SJSA1 (cell line): ENCODE data around the gene AAR2. TPM values are rescaled to one million over a fixed set of nuclear protein-coding genes. Genes with fewer than 3 reads are reported as not detected.
A peak's percentile ranks its signal among the peaks of the same experiment; 100 is the strongest.

ENCODE experiments used
- DNase-seq, 2 experiments: peaks; one replicate each; pipeline ENCODE4 v3.0.0-alpha.2; 2015 to 2020; ENCODE audit warnings: low spot score in 2 of 2, low read depth in 1 of 2
- H3K27ac ChIP-seq: fragments of 250-450 bp; sonication (Bioruptor Pico); 2 replicates; pipeline ENCODE4 v1.5.1; 2020; ENCODE audit warnings: mild to moderate bottlenecking, moderate library complexity
- H3K27me3 ChIP-seq: fragments of 250-450 bp; sonication (Bioruptor Pico); replicated peaks from 2 replicates; pipeline ENCODE4 v1.5.1; 2020; ENCODE audit warnings: mild to moderate bottlenecking, moderate library complexity
- H3K36me3 ChIP-seq: fragments of 250-450 bp; sonication (Bioruptor Pico); 2 replicates; pipeline ENCODE4 v1.5.1; 2020; ENCODE audit warnings: mild to moderate bottlenecking
- H3K4me1 ChIP-seq: fragments of 250-450 bp; sonication (Bioruptor Pico); replicated peaks from 2 replicates; pipeline ENCODE4 v1.6.1; 2021; ENCODE audit warnings: mild to moderate bottlenecking
- H3K4me3 ChIP-seq: fragments of 250-450 bp; sonication (Bioruptor Pico); 2 replicates; pipeline ENCODE4 v1.5.1; 2020; ENCODE audit warnings: mild to moderate bottlenecking
- H3K9me3 ChIP-seq: fragments of 250-450 bp; sonication (Bioruptor Pico); replicated peaks from 2 replicates; pipeline ENCODE4 v1.5.1; 2020; ENCODE audit warnings: mild to moderate bottlenecking
- total RNA-seq: library from RNA; depleted of rRNA; stranded (reverse); fragments of >200 nt; shearing (Covaris generic); gene quantifications from 2 replicates; pipeline ENCODE4 v1.2.3, GENCODE V29; 2014; rRNA removed

Gene AAR2
- total RNA-seq, 1 experiment from 2014 or later = 32.0 TPM

- Histone ChIP-seq H3K4me1 (no peaks in the 10 kb centered on the region), H3K27ac (no peak overlapping the region), H3K27me3 (peaks cover 62% of the 10 kb centered on the region), H3K36me3 (no peaks in the 10 kb centered on the region), H3K4me3 (no peak overlapping the region), H3K9me3 (no peaks in the 10 kb centered on the region)
- peak in 1 of 2 experiments; percentile 14 for DNase-seq
These were observed 61.4 kb downstream of the AAR2 start for GRCh38 chr20:36297656-36298055.

- H3K27me3 ChIP-seq = peaks cover 64% of the 10 kb centered on the region
- H3K9me3 ChIP-seq = no peaks in the 10 kb centered on the region
- H3K4me1 ChIP-seq = no peaks in the 10 kb centered on the region
- peak in 1 of 2 experiments; percentile 18 for DNase-seq
- no peaks in the 10 kb centered on the region for H3K36me3 ChIP-seq
- no peak overlapping the region for H3K4me3 ChIP-seq
- no peak overlapping the region for H3K27ac ChIP-seq
These were observed 61.8 kb downstream of the AAR2 start for GRCh38 chr20:36298061-36298460.

GRCh38 chr20:36298795-36299339 is 62.6 kb downstream of the AAR2 start:
- Histone ChIP-seq H3K27ac (no peak overlapping the region), H3K4me1 (no peaks in the 10 kb centered on the region), H3K9me3 (no peaks in the 10 kb centered on the region), H3K27me3 (peaks cover 72% of the 10 kb centered on the region), H3K36me3 (no peaks in the 10 kb centered on the region), H3K4me3 (no peak overlapping the region)
- DNase-seq = peak in 1 of 2 experiments; percentile 33

- Histone ChIP-seq H3K9me3 (no peaks in the 10 kb centered on the region), H3K36me3 (no peaks in the 10 kb centered on the region), H3K27me3 (peaks cover 78% of the 10 kb centered on the region), H3K4me3 (no peak overlapping the region), H3K4me1 (no peaks in the 10 kb centered on the region), H3K27ac (no peak overlapping the region)
- no peak for DNase-seq
These were observed 63.2 kb downstream of the AAR2 start for GRCh38 chr20:36299459-36299858.

GRCh38 chr20:36301359-36302119 is 65.3 kb downstream of the AAR2 start:
- Histone ChIP-seq H3K4me3 (no peak overlapping the region), H3K9me3 (no peaks in the 10 kb centered on the region), H3K27me3 (peaks cover 81% of the 10 kb centered on the region), H3K27ac (no peak overlapping the region), H3K4me1 (no peaks in the 10 kb centered on the region), H3K36me3 (no peaks in the 10 kb centered on the region)
- peak in 1 of 2 experiments; percentile 24 for DNase-seq

- H3K27ac ChIP-seq = no peak overlapping the region
- H3K4me3 ChIP-seq = no peak overlapping the region
- H3K4me1 ChIP-seq = no peaks in the 10 kb centered on the region
- no peaks in the 10 kb centered on the region for H3K9me3 ChIP-seq
- peaks cover 84% of the 10 kb centered on the region for H3K27me3 ChIP-seq
- no peaks in the 10 kb centered on the region for H3K36me3 ChIP-seq
- DNase-seq = peak in 1 of 2 experiments; percentile 37
These were observed 66.8 kb downstream of the AAR2 start for GRCh38 chr20:36303020-36303595.

GRCh38 chr20:36303831-36304230 is 67.6 kb downstream of the AAR2 start:
- Histone ChIP-seq H3K4me3 (no peak overlapping the region), H3K27me3 (peaks cover 84% of the 10 kb centered on the region), H3K36me3 (no peaks in the 10 kb centered on the region), H3K4me1 (no peaks in the 10 kb centered on the region), H3K9me3 (no peaks in the 10 kb centered on the region), H3K27ac (no peak overlapping the region)
- peak in 1 of 2 experiments; percentile 16 for DNase-seq

GRCh38 chr20:36304786-36305495 is 68.7 kb downstream of the AAR2 start:
- DNase-seq = peak in 1 of 2 experiments; percentile 31
- Histone ChIP-seq H3K4me3 (no peak overlapping the region), H3K27ac (no peak overlapping the region), H3K4me1 (no peaks in the 10 kb centered on the region), H3K36me3 (no peaks in the 10 kb centered on the region), H3K27me3 (peaks cover 86% of the 10 kb centered on the region), H3K9me3 (no peaks in the 10 kb centered on the region)

GRCh38 chr20:36305602-36306551 is 69.6 kb downstream of the AAR2 start, which contains the start of gene DLGAP4:
TSS of gene DLGAP4 (plus strand) at chr20:36306339. CDS start at chr20:36431718, 125,379 bp downstream.
- peak in 1 of 2 experiments; percentile 36 for DNase-seq
- Histone ChIP-seq H3K4me3 (no peak within 1 kb of the TSS), H3K27ac (no peak within 1 kb of the TSS), H3K4me1 (no peaks in the 10 kb centered on the region), H3K36me3 (no peaks in the 10 kb centered on the region), H3K9me3 (no peaks in the 10 kb centered on the region), H3K27me3 (peaks cover 80% of the 10 kb centered on the region)

Other genes starting within 250 kb of the AAR2 start
- gene EPB41L1, start 81.7 kb upstream of the AAR2 start, total RNA-seq = 3.5 and 4.2 TPM in 2 replicates
- 19.2 and 59.5 TPM in 2 replicates for gene DLGAP4, start 69.9 kb downstream of the AAR2 start, total RNA-seq